ENCODE data around the gene TRAK1. TPM values are rescaled to one million over a fixed set of nuclear protein-coding genes. Genes with fewer than 3 reads are reported as not detected.
A peak's percentile ranks its signal among the peaks of the same experiment; 100 is the strongest.

TRAK1 gene
- polyA plus RNA-seq, 1 donor from 2014 or later: 24.6 TPM

DNA sequence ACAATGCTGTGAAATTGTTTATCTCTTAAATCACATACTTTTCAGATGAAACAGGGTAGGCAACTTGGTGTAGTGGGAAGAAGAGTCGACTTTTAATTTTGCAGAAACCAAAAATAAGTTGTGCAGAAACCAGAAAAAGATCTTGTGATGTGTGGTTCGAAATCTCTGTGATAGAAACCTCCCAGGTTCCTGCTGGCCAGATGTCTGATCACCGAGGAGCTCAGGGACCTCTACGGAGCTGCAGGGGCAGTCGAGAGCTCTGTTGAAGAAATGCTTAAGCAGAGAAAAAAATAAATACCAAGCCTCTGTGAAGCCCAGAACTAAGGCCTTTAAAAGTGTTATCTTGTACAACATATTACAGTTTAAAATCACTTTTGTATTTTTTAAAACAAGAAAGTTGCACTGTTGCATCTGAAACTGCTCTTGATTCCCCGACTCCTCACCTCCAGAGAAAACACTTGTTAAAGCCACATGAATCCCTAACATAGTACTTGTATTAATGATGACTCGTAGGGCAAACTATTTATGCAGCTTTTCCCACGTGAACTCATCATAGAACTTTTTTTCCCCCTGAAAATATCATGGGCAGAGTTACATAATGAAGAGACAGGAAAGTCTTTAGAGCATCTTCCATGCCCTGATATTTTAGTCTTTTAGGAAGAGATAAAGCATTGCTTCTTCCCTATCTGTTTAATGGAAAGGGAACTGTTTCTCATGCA lies 123.6 kb downstream of the TRAK1 start:
- Mint-ChIP-seq H3K4me3 (no peak overlapping the region), H3K4me1 (peaks cover 13 to 20% (median 15%) of the 10 kb centered on the region in 3 donors), H3K27ac (peak overlapping the region in 2 of 3 donors; percentile 61 to 85), H3K36me3 (peaks cover 9% of the 10 kb centered on the region), H3K9me3 (no peaks in the 10 kb centered on the region), H3K27me3 (no peaks in the 10 kb centered on the region)

DNA sequence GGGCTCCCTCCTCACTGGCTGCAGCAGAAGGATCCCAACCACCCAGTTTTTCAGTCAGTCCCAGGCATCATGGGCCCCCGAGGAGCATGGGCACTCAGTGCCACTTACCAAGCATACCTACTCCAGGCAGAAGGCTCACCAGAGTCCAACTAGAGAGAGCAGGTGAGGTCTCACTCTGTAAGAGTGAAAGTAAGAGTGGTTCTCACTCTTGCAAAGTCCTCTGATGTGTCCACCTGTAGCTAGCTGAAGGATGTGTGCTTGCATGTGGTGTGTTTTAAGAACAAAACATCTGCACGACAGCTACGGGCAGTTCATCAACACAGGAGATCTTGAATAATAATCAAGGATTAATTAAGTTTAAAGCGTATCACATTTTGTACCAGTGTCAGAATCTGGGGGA lies 125.1 kb downstream of the TRAK1 start:
- Mint-ChIP-seq H3K27me3 (no peaks in the 10 kb centered on the region), H3K36me3 (peaks cover 12% of the 10 kb centered on the region), H3K4me1 (peaks cover 13 to 20% (median 15%) of the 10 kb centered on the region in 3 donors), H3K27ac (peak overlapping the region in 2 of 3 donors; percentile 62 to 85), H3K4me3 (no peak overlapping the region), H3K9me3 (no peaks in the 10 kb centered on the region)

DNA sequence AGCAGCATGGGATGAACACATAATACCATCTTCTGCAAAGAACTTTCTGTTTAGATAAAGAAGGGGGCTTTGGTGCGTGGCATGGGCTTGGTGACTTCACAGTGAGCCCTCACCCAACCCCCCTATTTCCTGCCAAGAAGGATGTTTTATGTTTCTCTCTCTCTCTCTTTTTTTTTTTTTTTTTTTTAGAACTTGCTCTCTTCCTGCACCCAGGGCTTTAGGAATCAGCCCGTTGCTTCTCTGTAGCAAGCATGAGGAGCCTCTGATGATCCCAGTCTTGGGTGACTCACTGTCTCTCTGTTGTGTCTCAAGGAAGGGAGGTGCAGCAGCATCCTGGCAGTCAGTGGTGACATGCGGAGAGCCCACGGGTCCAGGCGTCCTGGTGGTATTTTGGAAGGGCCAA lies 125.8 kb downstream of the TRAK1 start:
- no peaks in the 10 kb centered on the region for H3K27me3 Mint-ChIP-seq
- H3K36me3 Mint-ChIP-seq: peaks cover 13% of the 10 kb centered on the region
- no peaks in the 10 kb centered on the region for H3K9me3 Mint-ChIP-seq
- H3K27ac Mint-ChIP-seq: peak overlapping the region in 2 of 3 donors; percentile 20 to 63
- no peak overlapping the region for H3K4me3 Mint-ChIP-seq
- H3K4me1 Mint-ChIP-seq: peaks cover 13 to 20% (median 14%) of the 10 kb centered on the region in 3 donors

DNA sequence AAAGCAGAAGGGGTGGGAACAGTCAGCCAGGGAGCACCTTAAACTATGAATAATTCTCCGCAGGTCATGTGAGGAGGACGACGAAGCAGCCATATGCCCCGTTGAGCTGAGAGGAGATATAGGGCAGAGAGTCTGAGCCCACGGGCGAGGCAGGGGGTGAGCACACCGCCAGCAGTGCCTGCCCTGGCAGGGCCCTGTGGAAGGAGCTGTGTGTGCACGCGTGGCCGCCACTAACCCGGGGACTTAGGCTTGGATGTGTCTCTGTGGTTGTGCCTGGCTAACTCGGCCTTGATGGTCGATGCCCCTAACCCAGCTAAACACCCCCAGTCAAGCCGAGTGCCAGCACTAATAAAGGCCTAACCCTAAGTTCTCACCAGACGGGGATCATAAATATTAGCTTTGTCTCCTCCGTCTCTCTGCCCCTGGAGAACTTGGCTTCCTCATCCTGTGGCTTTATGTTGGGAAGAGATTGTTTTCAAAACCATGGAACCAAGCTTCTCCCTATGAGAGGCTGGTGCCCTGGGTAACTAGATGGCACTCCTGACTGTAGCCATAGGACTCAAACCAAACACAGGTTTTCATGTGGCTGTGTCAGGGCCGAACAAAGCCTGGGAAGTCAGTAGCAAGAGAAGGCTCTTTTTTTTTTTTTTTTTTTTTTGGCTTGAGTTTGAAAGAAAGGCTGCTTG lies 129.4 kb downstream of the TRAK1 start:
- H3K27me3 Mint-ChIP-seq: no peaks in the 10 kb centered on the region
- H3K27ac Mint-ChIP-seq: no peak overlapping the region
- H3K9me3 Mint-ChIP-seq: no peaks in the 10 kb centered on the region
- H3K4me3 Mint-ChIP-seq: no peak overlapping the region
- peaks cover 30% of the 10 kb centered on the region for H3K36me3 Mint-ChIP-seq
- H3K4me1 Mint-ChIP-seq: peaks cover 5 to 6% (median 6%) of the 10 kb centered on the region in 3 donors

DNA sequence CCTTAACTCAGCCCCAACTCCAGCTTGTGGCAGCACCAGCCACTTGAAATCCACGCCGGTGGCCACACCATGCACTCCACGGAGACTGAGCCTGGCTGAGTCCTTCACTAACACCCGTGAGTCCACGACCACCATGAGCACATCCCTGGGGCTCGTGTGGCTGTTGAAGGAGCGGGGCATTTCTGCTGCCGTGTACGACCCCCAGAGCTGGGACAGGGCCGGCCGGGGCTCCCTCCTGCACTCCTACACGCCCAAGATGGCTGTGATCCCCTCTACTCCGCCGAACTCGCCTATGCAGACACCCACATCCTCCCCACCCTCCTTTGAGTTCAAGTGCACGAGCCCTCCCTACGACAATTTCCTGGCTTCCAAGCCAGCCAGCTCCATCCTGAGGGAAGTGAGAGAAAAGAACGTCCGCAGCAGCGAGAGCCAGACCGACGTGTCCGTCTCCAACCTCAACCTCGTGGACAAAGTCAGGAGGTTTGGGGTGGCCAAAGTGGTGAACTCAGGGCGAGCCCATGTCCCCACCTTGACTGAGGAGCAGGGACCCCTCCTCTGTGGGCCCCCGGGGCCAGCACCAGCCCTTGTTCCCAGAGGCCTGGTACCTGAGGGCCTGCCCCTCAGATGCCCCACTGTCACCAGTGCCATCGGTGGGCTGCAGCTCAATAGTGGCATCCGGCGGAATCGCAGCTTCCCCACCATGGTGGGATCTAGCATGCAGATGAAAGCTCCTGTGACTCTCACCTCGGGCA lies 132.0 kb downstream of the TRAK1 start:
- no peak overlapping the region for H3K4me3 Mint-ChIP-seq
- peaks cover 30% of the 10 kb centered on the region for H3K36me3 Mint-ChIP-seq
- H3K27ac Mint-ChIP-seq: no peak overlapping the region
- H3K9me3 Mint-ChIP-seq: no peaks in the 10 kb centered on the region
- no peaks in the 10 kb centered on the region for H3K27me3 Mint-ChIP-seq
- H3K4me1 Mint-ChIP-seq: peaks cover 1 to 4% (median 2%) of the 10 kb centered on the region in 3 donors

DNA sequence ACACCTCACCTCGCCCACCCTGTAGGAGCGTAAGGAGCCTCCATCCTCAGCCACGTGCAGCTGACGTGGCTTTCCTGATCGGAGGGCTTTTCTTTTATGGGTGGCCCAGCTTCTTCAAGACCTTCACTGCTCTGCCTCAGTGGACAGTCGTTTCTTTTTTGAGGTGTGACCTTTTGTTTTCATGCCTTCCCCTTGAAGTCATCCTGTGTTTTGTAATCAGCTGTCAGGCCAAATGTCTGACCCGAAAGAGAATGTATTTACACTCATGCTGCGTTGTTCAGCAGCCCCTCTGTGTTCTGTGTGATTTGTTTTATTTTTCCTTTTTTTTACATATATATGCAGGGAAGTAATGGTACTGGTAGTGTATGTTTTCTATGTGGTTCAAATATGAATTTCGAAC lies 133.0 kb downstream of the TRAK1 start:
- Mint-ChIP-seq H3K4me3 (no peak overlapping the region), H3K4me1 (peaks cover 2 to 5% (median 4%) of the 10 kb centered on the region in 3 donors), H3K36me3 (peaks cover 29% of the 10 kb centered on the region), H3K27ac (no peak overlapping the region), H3K9me3 (no peaks in the 10 kb centered on the region), H3K27me3 (no peaks in the 10 kb centered on the region)

DNA sequence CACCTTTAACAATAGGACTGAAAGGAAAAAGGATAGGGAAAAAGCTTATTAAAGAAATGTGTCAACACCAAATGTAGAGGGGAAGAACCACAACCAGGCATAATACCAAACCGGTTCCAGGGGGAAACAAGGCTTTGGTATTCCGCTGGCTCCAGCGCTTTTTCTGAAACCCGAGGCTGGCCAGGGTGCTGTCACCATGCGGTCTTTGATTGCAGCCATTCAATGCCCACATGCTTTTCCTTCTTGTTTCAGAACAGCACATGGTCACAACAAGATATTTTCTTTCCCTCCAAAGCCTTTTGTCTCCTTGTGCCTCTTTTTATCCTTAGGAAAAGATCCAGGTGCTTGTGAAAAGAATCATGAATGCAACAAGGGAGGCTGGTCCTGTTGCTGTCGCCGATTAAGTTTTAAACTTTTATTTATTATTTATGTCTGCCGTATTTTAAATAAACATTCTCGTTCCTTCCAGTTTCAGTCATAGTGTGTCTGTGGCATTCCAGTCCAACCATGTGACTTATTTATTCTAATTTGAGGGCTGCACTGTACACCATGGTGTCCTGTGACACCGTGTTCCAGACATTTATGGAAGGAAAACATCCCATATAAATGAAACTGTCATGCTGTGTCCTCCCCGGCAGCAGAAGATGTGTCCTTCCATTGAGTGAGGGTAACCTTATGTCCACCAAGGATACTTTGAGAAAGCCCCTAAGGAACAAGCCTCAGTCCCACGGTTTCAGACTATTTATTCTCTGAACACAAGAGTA lies 133.7 kb downstream of the TRAK1 start:
- no peaks in the 10 kb centered on the region for H3K9me3 Mint-ChIP-seq
- peaks cover 2 to 5% (median 4%) of the 10 kb centered on the region in 3 donors for H3K4me1 Mint-ChIP-seq
- H3K4me3 Mint-ChIP-seq: no peak overlapping the region
- no peak overlapping the region for H3K27ac Mint-ChIP-seq
- H3K36me3 Mint-ChIP-seq: peaks cover 29% of the 10 kb centered on the region
- H3K27me3 Mint-ChIP-seq: no peaks in the 10 kb centered on the region

DNA sequence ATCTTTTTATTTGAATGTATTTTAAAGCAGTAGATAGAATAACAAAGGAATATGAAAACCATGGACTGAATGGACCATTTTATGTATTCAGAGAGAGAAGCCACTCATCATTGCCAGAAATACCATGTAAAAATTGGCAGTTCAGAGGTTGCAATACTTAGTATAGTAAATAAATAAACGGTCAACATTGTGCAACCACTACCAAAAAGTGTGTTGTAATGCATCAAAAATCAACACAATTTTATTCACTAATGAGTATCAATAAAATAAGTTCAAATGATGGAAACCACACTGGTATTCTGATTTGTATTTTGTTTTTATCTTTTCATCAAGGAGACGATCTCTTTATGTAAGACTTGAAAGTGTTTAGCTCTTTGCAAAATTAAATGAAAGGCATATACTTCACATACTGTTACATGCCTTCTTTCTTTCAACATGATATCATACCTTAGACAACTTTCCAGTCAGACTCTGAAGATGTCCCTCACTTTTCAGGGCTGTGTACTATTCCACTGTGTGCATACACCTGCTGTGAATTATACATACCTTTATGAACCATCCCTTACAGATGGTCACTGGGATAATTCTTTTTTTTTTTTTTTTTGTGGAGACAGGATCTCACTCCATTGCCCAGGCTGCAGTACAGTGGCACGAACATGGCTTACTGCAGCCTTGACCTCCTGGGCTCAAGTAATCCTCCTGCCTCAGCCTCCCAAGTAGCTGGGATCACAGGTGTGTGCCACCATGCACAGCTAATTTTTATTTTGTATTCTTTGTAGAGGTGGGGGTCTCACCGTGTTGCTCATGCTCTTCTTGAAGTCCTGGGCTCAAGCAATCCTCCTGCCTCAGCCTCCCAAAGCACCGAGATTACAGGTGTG lies 134.6 kb downstream of the TRAK1 start:
- Mint-ChIP-seq H3K27ac (no peak overlapping the region), H3K9me3 (no peaks in the 10 kb centered on the region), H3K36me3 (peaks cover 25% of the 10 kb centered on the region), H3K27me3 (no peaks in the 10 kb centered on the region), H3K4me1 (peaks cover 2 to 5% (median 4%) of the 10 kb centered on the region in 3 donors), H3K4me3 (no peak overlapping the region)

DNA sequence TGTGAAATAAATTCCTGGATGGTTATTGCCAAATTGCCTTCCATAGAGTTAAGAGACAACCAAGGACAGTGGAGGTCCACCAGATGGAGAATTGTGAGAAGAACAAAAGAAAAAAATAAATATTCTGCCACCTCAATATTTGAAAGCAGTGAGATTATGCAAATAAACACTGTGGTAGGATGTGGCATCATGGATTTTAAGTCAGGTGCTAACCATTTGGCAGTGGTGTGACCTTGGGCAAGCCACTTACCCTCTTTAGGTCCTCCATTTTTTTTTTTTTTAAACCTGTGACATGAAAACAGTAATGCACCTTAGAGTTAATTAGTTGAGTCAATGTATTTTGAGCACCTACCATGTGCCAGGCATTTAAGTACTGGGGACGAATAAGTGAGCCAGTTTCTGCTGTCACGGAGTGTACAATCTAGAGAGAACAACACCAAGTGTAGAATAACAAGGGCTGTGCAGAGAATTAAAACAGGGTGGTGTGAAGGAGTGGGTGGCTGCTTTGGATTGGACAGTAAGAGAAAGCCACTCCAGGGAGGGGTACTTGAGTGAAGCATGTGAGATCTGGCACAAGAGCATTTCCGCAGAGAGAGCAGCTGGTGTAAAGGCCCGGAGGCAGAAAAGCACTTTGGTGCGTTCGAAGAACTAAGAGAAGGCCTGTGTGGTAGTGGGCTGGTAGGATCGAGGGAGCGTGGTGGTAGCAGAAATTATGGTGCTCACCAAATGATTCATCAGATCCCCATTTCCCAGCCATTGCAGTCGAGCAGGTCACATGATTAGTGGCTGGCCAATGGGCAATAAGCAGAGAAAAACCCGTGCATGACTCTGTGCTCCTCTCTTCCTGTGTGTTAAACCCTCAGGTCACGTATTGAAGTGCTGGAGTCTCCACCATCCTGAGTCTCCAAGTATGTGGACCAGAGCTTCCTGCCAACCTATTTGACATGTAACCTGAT lies 135.6 kb downstream of the TRAK1 start:
- Mint-ChIP-seq H3K4me3 (peak overlapping the region in 1 of 4 donors; percentile 44), H3K9me3 (no peaks in the 10 kb centered on the region), H3K4me1 (peaks cover 2 to 5% (median 4%) of the 10 kb centered on the region in 3 donors), H3K27ac (peak overlapping the region in 1 of 3 donors; percentile 8), H3K36me3 (peaks cover 25% of the 10 kb centered on the region), H3K27me3 (no peaks in the 10 kb centered on the region)

DNA sequence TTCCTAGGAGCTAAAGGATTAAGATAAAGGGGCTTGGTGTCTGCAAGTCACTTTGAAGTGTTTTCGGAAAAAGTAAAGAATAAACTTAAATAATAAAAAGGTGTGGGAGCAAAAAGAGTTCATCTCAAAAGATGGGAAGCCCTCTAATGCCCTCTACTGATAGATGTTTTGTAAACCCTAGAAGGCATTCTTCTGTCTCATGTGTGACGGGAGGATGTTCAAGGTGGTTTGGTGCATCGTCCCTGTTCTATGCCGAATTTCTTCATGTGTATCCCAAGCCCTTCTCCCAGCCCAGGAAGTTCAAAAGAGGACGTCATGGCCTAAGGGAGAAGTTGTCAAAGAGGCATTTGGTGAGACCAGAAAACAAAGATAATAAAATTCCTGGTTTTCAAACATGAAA lies 137.6 kb downstream of the TRAK1 start:
- Mint-ChIP-seq H3K36me3 (peaks cover 16% of the 10 kb centered on the region), H3K4me1 (peaks cover 2 to 5% (median 4%) of the 10 kb centered on the region in 3 donors), H3K27me3 (no peaks in the 10 kb centered on the region), H3K4me3 (no peak overlapping the region), H3K9me3 (no peaks in the 10 kb centered on the region), H3K27ac (no peak overlapping the region)

DNA sequence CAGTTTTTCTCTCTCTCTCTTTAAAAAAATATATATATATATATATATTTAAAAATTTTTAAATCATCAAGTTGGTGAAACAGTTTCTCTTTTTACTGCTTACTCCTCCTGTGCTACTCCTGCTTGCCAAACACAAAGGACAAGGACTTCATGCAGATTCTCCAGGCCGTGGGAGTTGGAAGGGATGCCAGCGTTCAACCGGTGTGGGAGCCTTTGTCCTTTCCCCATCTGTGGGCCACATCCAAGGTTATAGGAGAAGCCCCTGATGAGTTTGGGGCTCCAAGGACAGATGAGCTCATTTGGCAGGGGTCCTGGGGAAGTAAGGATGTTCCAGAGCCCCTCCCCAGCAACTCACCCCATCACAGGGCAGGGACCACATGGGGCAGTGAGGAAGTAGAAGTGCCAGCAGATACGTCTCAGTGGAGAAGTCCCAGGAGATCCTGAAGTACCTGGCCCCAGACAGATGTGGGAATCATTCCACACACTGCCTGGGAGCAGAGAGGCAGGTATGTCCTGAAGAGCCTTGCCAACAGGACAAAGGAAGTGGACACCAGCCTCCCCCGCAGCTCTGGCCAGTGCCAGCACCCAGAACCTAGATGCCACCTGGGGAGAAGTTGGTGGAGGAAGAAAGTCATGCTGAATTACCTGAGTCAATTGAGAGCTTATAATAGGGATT lies 138.2 kb downstream of the TRAK1 start:
- Mint-ChIP-seq H3K4me3 (no peak overlapping the region), H3K27me3 (peaks cover 3% of the 10 kb centered on the region), H3K36me3 (peaks cover 12% of the 10 kb centered on the region), H3K4me1 (peaks cover 2 to 5% (median 4%) of the 10 kb centered on the region in 3 donors), H3K9me3 (no peaks in the 10 kb centered on the region), H3K27ac (no peak overlapping the region)

DNA sequence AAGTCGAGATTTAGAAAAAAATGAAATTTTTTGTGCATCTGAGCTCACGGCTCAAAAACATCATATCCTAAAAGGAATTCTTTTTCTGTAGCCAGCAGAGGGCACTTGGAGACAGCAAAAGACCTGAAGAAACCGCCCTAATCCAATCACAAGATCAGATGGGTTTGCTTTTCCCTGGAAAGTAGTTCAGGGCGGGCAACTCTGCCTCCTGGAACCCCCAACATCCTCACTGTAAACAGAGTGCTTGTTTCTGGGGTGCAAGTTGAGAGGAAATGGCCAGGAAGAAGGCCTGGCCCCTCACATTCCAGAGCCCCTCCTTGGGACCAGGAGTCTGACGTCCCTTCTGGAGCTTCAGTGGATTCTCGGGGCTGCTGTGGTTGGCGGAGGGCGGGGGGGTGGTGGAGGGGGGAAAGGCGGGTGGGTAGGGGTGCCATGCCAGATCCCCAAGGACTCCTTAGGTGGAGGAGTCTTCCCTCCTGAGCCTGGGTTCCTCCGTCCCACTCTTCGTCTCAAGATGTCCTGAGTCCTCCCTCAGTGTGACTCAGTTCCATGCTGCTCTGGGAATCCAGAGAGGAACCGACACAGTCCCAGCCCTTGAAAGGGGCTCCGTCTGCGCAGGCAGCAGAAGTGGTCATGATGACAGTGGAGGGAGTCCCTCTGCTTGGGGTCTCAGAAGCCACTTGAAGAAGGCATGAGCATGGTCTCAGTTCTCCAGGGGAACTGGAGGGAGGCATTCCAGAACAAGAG lies 139.0 kb downstream of the TRAK1 start:
- Mint-ChIP-seq H3K4me1 (peaks cover 2 to 5% (median 4%) of the 10 kb centered on the region in 3 donors), H3K27me3 (peaks cover 5% of the 10 kb centered on the region), H3K9me3 (no peaks in the 10 kb centered on the region), H3K27ac (no peak overlapping the region), H3K36me3 (peaks cover 9% of the 10 kb centered on the region), H3K4me3 (no peak overlapping the region)

Measured in IgD-negative memory B cell (primary cell).